ENCODE data around the gene HIRA. TPM values are rescaled to one million over a fixed set of nuclear protein-coding genes. Genes with fewer than 3 reads are reported as not detected.

The HIRA gene
- total and polyA plus RNA-seq, 9 of the 15 experiments (the other 6 are each of a cell fraction or from before 2014, with no cell fraction given) = 0.96 to 132 (median 58.4) TPM

- TF ChIP-seq ZBTB40 (IDR thresholded peaks at IDR 0.05) (no peak), ZBTB40 (CRISPR knock-in tag; IDR thresholded peaks at IDR 0.05) (no peak), RBM22 (IDR thresholded peaks at IDR 0.05; ENCODE audit: low read depth, low read length, poor library complexity, severe bottlenecking) (no peak), KDM2B (CRISPR knock-in tag; IDR thresholded peaks at IDR 0.05) (peak; percentile 79; the same call in 1 of the 2 replicates), STAT6 (CRISPR knock-in tag; IDR thresholded peaks at IDR 0.05) (peak; percentile 96), RBM14 (IDR thresholded peaks at IDR 0.05; ENCODE audit: borderline replicate concordance, insufficient read depth, low read depth, low read length) (peak; percentile 42; the same call in 1 of the 2 replicates), ZBTB33 (CRISPR knock-in tag; IDR thresholded peaks at IDR 0.05) (no peak), ZNF316 (IDR thresholded peaks at IDR 0.05) (no peak), RFX5 (IDR thresholded peaks at IDR 0.05; ENCODE audit: low read depth, low read length) (no peak), ZNF217 (CRISPR knock-in tag; IDR thresholded peaks at IDR 0.05) (no peak), ZNF561 (CRISPR knock-in tag; conservative IDR thresholded peaks at IDR 0.05) (no peak), BRCA1 (IDR thresholded peaks at IDR 0.05) (no peak), BRCA1 (CRISPR knock-in tag; IDR thresholded peaks at IDR 0.05) (no peak), KLF1 (tag; IDR thresholded peaks at IDR 0.05) (0 out of 2 replicates have a peak, but pooled peaks have one; percentile 24), PML (IDR thresholded peaks at IDR 0.05; ENCODE audit: low read length) (no peak)
Measured at GRCh38 chr22:19430890-19431541, 517 bp downstream of the HIRA start (continued).
